ENCODE measurements around the gene PIK3C2G.
A peak's percentile ranks its signal among the peaks of the same experiment; 100 is the strongest.

The PIK3C2G gene

DNA sequence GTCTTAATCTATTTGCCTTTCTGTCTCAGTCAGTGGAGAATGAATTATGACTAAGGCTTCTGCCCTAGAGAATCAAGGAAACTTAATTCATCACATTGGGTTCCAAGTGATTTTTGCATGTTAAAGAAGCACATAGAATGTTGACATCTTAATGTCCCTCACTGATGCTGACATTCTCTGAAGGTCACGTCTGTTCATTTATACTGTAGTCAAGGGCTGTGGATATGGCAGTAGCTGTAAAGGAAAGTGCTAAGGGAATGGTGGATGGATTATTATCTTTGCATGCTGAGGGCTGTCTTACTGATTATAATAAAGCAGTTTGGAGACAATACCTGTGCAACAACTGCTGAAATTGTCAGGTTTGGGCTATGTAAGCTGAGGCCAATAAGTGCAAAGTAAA, 315.3 kb downstream of the PIK3C2G start:
- H4K8ac ChIP-seq (ENCODE audit: low read depth, low read length) = no peak overlapping the region
- WGBS (ENCODE audit: extremely low coverage, insufficient coverage, insufficient read length) = no CpG with 5 or more reads among the region's 1 CpG
- no peak overlapping the region for H3K14ac ChIP-seq (ENCODE audit: low read length)
- H3K27ac ChIP-seq (ENCODE audit: low read depth, low read length) = no peak overlapping the region
- no peak overlapping the region for H3K4me2 ChIP-seq (ENCODE audit: low read length)
- no peak overlapping the region for H3K4ac ChIP-seq (ENCODE audit: low read depth, low read length)
- no peak overlapping the region for H3K23ac ChIP-seq (ENCODE audit: low read length)
- H2BK5ac ChIP-seq (ENCODE audit: low read depth, low read length, poor library complexity) = no peak overlapping the region
- no peaks in the 10 kb centered on the region for H3K4me1 ChIP-seq (ENCODE audit: control insufficient read depth in 1 of 2, insufficient read depth in 2 of 2, low read length in 2 of 2)
- H2AK5ac ChIP-seq (ENCODE audit: low read length) = no peak overlapping the region
- no peaks in the 10 kb centered on the region for H3K9me3 ChIP-seq (ENCODE audit: insufficient read depth, low read depth, low read length)
- no peaks in the 10 kb centered on the region for H3K79me2 ChIP-seq (ENCODE audit: control insufficient read depth, insufficient read depth, low read length, poor library complexity)
- H3K4me3 ChIP-seq (ENCODE audit: low read depth, low read length) = no peak overlapping the region
- H3K18ac ChIP-seq (ENCODE audit: low read length) = no peak overlapping the region
- no peak for DNase-seq
- H4K12ac ChIP-seq (ENCODE audit: low read depth, low read length) = no peak overlapping the region
- no peaks in the 10 kb centered on the region for H3K27me3 ChIP-seq (ENCODE audit: insufficient read depth, low read length)
- H2BK120ac ChIP-seq (ENCODE audit: insufficient read depth, low read length, poor library complexity) = no peak overlapping the region
- H2AFZ ChIP-seq (ENCODE audit: insufficient read depth, low read length, poor library complexity) = no peak overlapping the region
- H3K79me1 ChIP-seq (ENCODE audit: low read length) = no peaks in the 10 kb centered on the region
- no peak overlapping the region for H2BK12ac ChIP-seq (ENCODE audit: low read length)
- H4K91ac ChIP-seq (ENCODE audit: low read depth, low read length) = no peak overlapping the region
- H3K9ac ChIP-seq (ENCODE audit: low read length) = no peak overlapping the region
- no peaks in the 10 kb centered on the region for H3K36me3 ChIP-seq (ENCODE audit: control insufficient read depth in 1 of 2, insufficient read depth in 2 of 2, low read length in 2 of 2)

DNA sequence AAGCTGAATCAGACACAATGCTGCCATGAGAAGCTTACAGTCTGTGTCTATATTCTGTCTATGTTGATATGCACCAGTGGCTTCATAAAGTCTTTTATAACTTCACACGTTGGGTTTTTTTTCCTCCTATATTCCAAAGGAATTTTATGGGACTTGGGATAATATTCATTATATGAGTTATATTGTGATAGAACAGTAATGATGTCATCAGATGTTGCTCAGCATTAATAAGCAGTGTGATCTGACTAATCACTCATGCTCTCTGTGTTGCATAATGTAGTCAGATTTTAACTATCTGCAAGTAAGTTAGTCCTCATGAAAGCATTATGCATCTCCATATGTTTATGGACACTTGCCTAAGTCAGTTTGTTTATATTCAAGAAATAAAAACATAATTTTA, 316.9 kb downstream of the PIK3C2G start:
- no peak overlapping the region for H2AFZ ChIP-seq (ENCODE audit: insufficient read depth, low read length, poor library complexity)
- WGBS (ENCODE audit: extremely low coverage, insufficient coverage, insufficient read length) = no CpG with 5 or more reads among the region's 1 CpG
- H3K4me1 ChIP-seq (ENCODE audit: control insufficient read depth in 1 of 2, insufficient read depth in 2 of 2, low read length in 2 of 2) = no peaks in the 10 kb centered on the region
- H3K14ac ChIP-seq (ENCODE audit: low read length) = no peak overlapping the region
- H4K8ac ChIP-seq (ENCODE audit: low read depth, low read length) = no peak overlapping the region
- no peak overlapping the region for H3K4me3 ChIP-seq (ENCODE audit: low read depth, low read length)
- H3K9ac ChIP-seq (ENCODE audit: low read length) = no peak overlapping the region
- H4K91ac ChIP-seq (ENCODE audit: low read depth, low read length) = no peak overlapping the region
- H3K4me2 ChIP-seq (ENCODE audit: low read length) = no peak overlapping the region
- no peaks in the 10 kb centered on the region for H3K79me1 ChIP-seq (ENCODE audit: low read length)
- H3K23ac ChIP-seq (ENCODE audit: low read length) = no peak overlapping the region
- H2AK5ac ChIP-seq (ENCODE audit: low read length) = no peak overlapping the region
- no peak overlapping the region for H4K12ac ChIP-seq (ENCODE audit: low read depth, low read length)
- H3K9me3 ChIP-seq (ENCODE audit: insufficient read depth, low read depth, low read length) = peaks cover 4% of the 10 kb centered on the region
- no peak overlapping the region for H2BK120ac ChIP-seq (ENCODE audit: insufficient read depth, low read length, poor library complexity)
- H3K4ac ChIP-seq (ENCODE audit: low read depth, low read length) = no peak overlapping the region
- no peak overlapping the region for H2BK5ac ChIP-seq (ENCODE audit: low read depth, low read length, poor library complexity)
- no peak overlapping the region for H3K18ac ChIP-seq (ENCODE audit: low read length)
- H3K27me3 ChIP-seq (ENCODE audit: insufficient read depth, low read length) = no peaks in the 10 kb centered on the region
- H2BK12ac ChIP-seq (ENCODE audit: low read length) = no peak overlapping the region
- H3K79me2 ChIP-seq (ENCODE audit: control insufficient read depth, insufficient read depth, low read length, poor library complexity) = no peaks in the 10 kb centered on the region
- DNase-seq = peak in 1 of 2 donors; percentile 19
- no peaks in the 10 kb centered on the region for H3K36me3 ChIP-seq (ENCODE audit: control insufficient read depth in 1 of 2, insufficient read depth in 2 of 2, low read length in 2 of 2)
- no peak overlapping the region for H3K27ac ChIP-seq (ENCODE audit: low read depth, low read length)

- Histone ChIP-seq H3K4me2 (ENCODE audit: low read length) (no peak overlapping the region), H3K4ac (ENCODE audit: low read depth, low read length) (no peak overlapping the region), H3K27me3 (ENCODE audit: insufficient read depth, low read length) (no peaks in the 10 kb centered on the region), H3K79me1 (ENCODE audit: low read length) (no peaks in the 10 kb centered on the region), H3K18ac (ENCODE audit: low read length) (no peak overlapping the region), H3K79me2 (ENCODE audit: control insufficient read depth, insufficient read depth, low read length, poor library complexity) (no peaks in the 10 kb centered on the region), H3K14ac (ENCODE audit: low read length) (no peak overlapping the region), H2AK5ac (ENCODE audit: low read length) (no peak overlapping the region), H3K4me3 (ENCODE audit: low read depth, low read length) (no peak overlapping the region), H3K27ac (ENCODE audit: low read depth, low read length) (no peak overlapping the region), H3K4me1 (ENCODE audit: control insufficient read depth in 1 of 2, insufficient read depth in 2 of 2, low read length in 2 of 2) (no peaks in the 10 kb centered on the region), H3K9me3 (ENCODE audit: insufficient read depth, low read depth, low read length) (peaks cover 7% of the 10 kb centered on the region), H2BK12ac (ENCODE audit: low read length) (no peak overlapping the region), H3K36me3 (ENCODE audit: control insufficient read depth in 1 of 2, insufficient read depth in 2 of 2, low read length in 2 of 2) (no peaks in the 10 kb centered on the region), H2AFZ (ENCODE audit: insufficient read depth, low read length, poor library complexity) (no peak overlapping the region), H3K9ac (ENCODE audit: low read length) (no peak overlapping the region), H4K91ac (ENCODE audit: low read depth, low read length) (no peak overlapping the region), H4K12ac (ENCODE audit: low read depth, low read length) (no peak overlapping the region), H4K8ac (ENCODE audit: low read depth, low read length) (no peak overlapping the region), H2BK5ac (ENCODE audit: low read depth, low read length, poor library complexity) (no peak overlapping the region), H3K23ac (ENCODE audit: low read length) (no peak overlapping the region), H2BK120ac (ENCODE audit: insufficient read depth, low read length, poor library complexity) (no peak overlapping the region)
- WGBS (ENCODE audit: extremely low coverage, insufficient coverage, insufficient read length) = no CpG with 5 or more reads among the region's 3 CpGs
- DNase-seq = no peak
These were observed 319.0 kb downstream of the PIK3C2G start for GRCh38 chr12:18580291-18580690.

- Histone ChIP-seq H3K4me2 (ENCODE audit: low read length) (no peak overlapping the region), H2BK12ac (ENCODE audit: low read length) (no peak overlapping the region), H2BK120ac (ENCODE audit: insufficient read depth, low read length, poor library complexity) (no peak overlapping the region), H3K4me1 (ENCODE audit: control insufficient read depth in 1 of 2, insufficient read depth in 2 of 2, low read length in 2 of 2) (no peaks in the 10 kb centered on the region), H2AK5ac (ENCODE audit: low read length) (no peak overlapping the region), H3K9ac (ENCODE audit: low read length) (no peak overlapping the region), H3K23ac (ENCODE audit: low read length) (no peak overlapping the region), H3K14ac (ENCODE audit: low read length) (no peak overlapping the region), H3K79me2 (ENCODE audit: control insufficient read depth, insufficient read depth, low read length, poor library complexity) (no peaks in the 10 kb centered on the region), H3K27ac (ENCODE audit: low read depth, low read length) (no peak overlapping the region), H3K36me3 (ENCODE audit: control insufficient read depth in 1 of 2, insufficient read depth in 2 of 2, low read length in 2 of 2) (no peaks in the 10 kb centered on the region), H3K9me3 (ENCODE audit: insufficient read depth, low read depth, low read length) (peaks cover 7% of the 10 kb centered on the region), H4K8ac (ENCODE audit: low read depth, low read length) (no peak overlapping the region), H3K4me3 (ENCODE audit: low read depth, low read length) (no peak overlapping the region), H3K79me1 (ENCODE audit: low read length) (no peaks in the 10 kb centered on the region), H4K91ac (ENCODE audit: low read depth, low read length) (no peak overlapping the region), H3K18ac (ENCODE audit: low read length) (no peak overlapping the region), H4K12ac (ENCODE audit: low read depth, low read length) (no peak overlapping the region), H3K27me3 (ENCODE audit: insufficient read depth, low read length) (no peaks in the 10 kb centered on the region), H2AFZ (ENCODE audit: insufficient read depth, low read length, poor library complexity) (no peak overlapping the region), H3K4ac (ENCODE audit: low read depth, low read length) (no peak overlapping the region), H2BK5ac (ENCODE audit: low read depth, low read length, poor library complexity) (no peak overlapping the region)
- no peak for DNase-seq
- no CpG with 5 or more reads among the region's 2 CpGs for WGBS (ENCODE audit: extremely low coverage, insufficient coverage, insufficient read length)
These were observed 319.4 kb downstream of the PIK3C2G start for GRCh38 chr12:18580706-18581105.
